ENCODE measurements around the gene PTPRN2.

The PTPRN2 gene

DNA sequence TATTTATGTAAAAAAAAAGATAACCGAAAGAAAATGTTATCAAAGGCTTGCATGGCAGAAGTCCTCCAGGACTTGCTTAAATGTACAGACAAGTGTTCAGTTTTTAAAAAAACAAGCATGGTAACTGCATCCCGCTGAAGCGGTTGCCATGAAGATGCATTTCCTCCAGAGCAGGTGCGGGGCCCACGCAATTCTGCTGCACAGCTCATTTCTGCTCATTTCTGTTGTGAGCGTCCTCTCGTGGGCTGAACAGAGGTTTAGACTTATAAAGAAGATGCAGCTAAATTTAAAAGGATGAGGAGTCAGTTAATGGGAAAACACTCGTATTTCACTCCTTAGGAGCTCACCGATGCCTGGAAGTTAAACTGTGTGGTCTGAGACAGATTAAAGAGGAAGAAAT, 1003.2 kb downstream of the PTPRN2 start:
- no peak for TF ChIP-seq CTCF (IDR thresholded peaks at IDR 0.05; ENCODE audit: low read depth, low read length, missing control alignments)
- no peak for DNase-seq (ENCODE audit: low read depth)
- H3K4me3 ChIP-seq (ENCODE audit: low read depth, low read length), result no peak overlapping the region

DNA sequence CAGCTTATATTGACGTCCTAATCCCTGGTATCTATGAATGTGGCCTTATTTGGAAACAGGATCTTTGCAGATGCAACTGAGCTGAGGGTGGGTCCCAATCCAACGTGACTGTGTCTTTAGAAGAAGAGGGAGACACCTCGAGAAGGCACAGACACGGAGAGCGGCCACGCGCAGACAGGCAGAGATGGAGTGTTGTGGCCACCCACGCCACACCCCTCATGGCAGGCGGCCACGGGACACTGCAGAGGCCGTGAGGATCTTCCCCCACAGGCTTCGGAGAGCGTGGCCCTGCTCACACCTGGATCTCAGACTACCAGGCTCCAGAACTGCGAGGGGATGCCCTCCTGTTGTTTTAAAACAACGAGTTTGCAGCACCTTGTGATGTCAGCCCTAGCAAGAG, 1005.9 kb downstream of the PTPRN2 start:
- no peak for TF ChIP-seq CTCF (IDR thresholded peaks at IDR 0.05; ENCODE audit: low read depth, low read length, missing control alignments)
- no peak for DNase-seq (ENCODE audit: low read depth)

GRCh38 chr7:157580324-157580723, 1007.3 kb downstream of the PTPRN2 start:
- TF ChIP-seq CTCF (IDR thresholded peaks at IDR 0.05; ENCODE audit: low read depth, low read length, missing control alignments), result no peak
- H3K4me3 ChIP-seq (ENCODE audit: low read depth, low read length), result no peak overlapping the region
- DNase-seq (ENCODE audit: low read depth), result no peak

More for the DNA sequence above, 1005.9 kb downstream of the PTPRN2 start:
- no peak overlapping the region for H3K4me3 ChIP-seq (ENCODE audit: low read depth, low read length)

DNA sequence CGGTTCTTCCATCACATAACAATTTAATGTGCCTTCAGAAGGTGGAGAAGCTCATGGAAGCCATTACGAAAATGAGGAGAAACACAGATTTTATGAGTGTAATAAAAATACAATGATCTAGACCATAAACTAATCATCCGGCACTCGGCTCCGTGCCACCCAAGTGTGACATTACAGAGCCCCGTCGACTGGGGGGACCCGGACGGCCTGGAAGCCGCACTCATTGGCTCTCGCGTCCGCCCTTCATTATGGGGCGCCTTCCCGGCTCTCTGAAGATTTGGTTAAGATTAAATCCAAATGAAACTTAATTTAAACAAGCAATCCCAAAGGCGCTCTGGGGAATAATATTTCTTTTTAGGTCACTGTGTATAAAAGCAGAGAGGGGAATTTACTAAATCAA, 1008.2 kb downstream of the PTPRN2 start:
- no peak for DNase-seq (ENCODE audit: low read depth)
- TF ChIP-seq CTCF (IDR thresholded peaks at IDR 0.05; ENCODE audit: low read depth, low read length, missing control alignments), result no peak

DNA sequence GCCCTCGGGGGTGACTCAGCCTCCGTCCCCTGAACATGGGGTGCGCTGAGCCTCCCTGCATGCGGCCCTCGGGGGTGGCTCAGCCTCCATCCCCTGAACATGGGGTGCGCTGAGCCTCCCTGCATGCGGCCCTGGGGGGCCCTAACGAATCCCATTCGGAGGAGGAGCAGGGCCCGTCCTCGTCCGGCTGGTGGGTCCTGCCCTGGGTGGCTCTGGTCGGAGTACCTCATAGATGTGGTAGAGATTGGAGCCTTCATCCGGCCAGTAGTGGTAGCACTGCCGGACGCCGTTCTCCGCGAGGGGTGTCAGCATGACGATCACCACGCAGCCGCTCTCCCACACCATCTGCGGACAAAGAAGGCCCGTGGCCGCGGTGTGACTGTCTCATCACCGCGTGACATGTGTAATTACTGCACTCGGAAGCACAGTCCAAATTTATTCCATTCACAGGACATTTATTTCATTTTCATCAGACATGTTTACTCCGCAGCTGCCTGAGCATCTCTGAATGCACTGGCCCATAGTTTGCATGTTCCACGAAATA, 1009.8 kb downstream of the PTPRN2 start:
- no peak for TF ChIP-seq CTCF (IDR thresholded peaks at IDR 0.05; ENCODE audit: low read depth, low read length, missing control alignments)
- H3K4me3 ChIP-seq (ENCODE audit: low read depth, low read length), result no peak overlapping the region
- DNase-seq (ENCODE audit: low read depth), result no peak

More for the DNA sequence above, 1008.2 kb downstream of the PTPRN2 start:
- H3K4me3 ChIP-seq (ENCODE audit: low read depth, low read length), result no peak overlapping the region

DNA sequence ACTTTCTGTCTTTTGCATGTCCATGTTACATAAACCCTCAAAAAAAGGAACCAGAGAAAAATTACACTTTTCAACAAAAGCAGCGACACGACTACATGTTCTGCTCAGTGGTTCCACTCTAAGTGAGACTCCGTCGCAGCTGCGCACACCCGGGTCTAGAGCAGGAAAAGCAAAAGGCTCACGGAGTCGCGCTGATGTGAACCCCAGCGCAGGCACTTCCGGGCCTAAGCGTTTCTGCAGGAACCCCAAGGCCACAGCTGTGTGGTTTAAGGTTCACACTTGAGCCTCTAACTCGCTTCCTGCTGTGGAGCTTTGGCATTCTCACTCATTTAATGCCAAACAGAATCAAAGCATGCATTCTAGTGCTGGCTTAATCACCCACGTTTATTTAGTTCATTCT, 1010.6 kb downstream of the PTPRN2 start:
- TF ChIP-seq CTCF (IDR thresholded peaks at IDR 0.05; ENCODE audit: low read depth, low read length, missing control alignments), result no peak
- DNase-seq (ENCODE audit: low read depth), result no peak
- H3K4me3 ChIP-seq (ENCODE audit: low read depth, low read length), result no peak overlapping the region

DNA sequence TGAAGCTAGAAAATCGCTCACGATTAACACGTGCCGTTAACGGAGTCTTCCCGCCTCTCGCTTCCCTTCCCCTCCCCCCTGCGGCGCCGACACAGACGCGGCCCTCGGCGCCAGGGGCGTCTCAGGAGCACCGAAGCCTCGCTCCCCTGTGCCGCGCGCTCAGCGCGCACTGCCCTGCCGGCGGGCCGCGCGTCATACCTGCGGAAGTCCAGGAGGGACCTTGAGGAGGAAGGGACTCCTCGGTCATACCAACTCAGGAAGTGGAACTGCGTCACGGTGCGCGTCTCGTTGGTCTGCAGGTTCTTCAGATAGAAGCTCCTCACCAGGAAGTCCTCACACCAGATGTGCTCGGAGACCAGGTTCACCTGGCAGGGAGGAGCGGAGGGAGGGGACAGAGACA, 1011.2 kb downstream of the PTPRN2 start:
- no peak overlapping the region for H3K4me3 ChIP-seq (ENCODE audit: low read depth, low read length)
- TF ChIP-seq CTCF (IDR thresholded peaks at IDR 0.05; ENCODE audit: low read depth, low read length, missing control alignments), result no peak
- DNase-seq (ENCODE audit: low read depth), result no peak
